Epidermal melanocyte (primary cell): ENCODE measurements around the gene IL9R.
"Not testable (repeated sequence)": the region's sequence is repeated elsewhere in the genome, so short reads cannot be mapped to it uniquely, and the experiment has no call there.

Source experiments
- DNase-seq: peaks from one replicate; pipeline ENCODE4 v3.0.0; 2011; ENCODE audit warnings: low spot score; ENCODE audit not compliant: insufficient read length

The IL9R gene

DNA sequence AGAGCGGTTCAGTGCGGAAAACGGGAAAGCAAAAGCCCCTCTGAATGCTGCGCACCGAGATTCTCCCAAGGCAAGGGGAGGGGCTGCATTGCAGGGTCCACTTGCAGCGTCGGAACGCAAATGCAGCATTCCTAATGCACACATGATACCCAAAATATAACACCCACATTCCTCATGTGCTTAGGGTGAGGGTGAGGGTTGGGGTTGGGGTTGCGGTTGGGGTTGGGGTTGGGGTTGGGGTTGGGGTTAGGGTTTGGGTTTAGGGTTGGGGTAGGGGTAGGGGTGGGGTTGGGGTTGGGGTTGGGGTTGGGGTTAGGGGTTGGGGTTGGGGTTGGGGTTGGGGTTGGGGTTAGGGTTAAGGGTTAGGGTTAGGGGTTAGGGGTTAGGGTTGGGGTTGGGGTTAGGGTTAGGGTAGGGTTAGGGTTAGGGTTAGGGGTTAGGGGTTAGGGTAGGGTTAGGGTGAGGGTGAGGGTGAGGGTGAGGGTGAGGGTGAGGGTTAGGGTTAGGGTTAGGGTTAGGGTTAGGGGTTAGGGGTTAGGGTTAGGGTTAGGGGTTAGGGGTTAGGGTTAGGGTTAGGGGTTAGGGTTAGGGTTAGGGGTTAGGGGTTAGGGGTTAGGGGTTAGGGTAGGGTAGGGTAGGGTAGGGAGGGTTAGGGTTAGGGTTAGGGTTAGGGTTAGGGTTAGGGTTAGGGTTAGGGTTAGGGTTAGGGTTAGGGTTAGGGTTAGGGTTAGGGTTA is 32.4 kb downstream of the IL9R start:
- DNase-seq: not testable (repeated sequence)

DNA sequence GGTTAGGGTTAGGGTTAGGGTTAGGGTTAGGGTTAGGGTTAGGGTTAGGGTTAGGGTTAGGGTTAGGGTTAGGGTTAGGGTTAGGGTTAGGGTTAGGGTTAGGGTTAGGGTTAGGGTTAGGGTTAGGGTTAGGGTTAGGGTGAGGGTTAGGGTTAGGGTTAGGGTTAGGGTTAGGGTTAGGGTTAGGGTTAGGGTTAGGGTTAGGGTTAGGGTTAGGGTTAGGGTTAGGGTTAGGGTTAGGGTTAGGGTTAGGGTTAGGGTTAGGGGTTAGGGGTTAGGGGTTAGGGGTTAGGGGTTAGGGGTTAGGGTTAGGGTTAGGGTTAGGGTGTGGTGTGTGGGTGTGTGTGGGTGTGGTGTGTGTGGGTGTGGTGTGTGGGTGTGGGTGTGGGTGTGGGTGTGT is 33.0 kb downstream of the IL9R start:
- not testable (repeated sequence) for DNase-seq
